ENCODE data around the gene ZNHIT2. TPM values are rescaled to one million over a fixed set of nuclear protein-coding genes. Genes with fewer than 3 reads are reported as not detected.
A peak's percentile ranks its signal among the peaks of the same experiment; 100 is the strongest.

Gene ZNHIT2
- total RNA-seq, 1 experiment from 2014 or later = 16.5 TPM

- in situ Hi-C loops (cut with HindIII; ENCODE audit: low pct_unique_long_range_greater_than_20kb, low sequenced_read_pairs) = no loop called here
- DNase-seq (ENCODE audit: low read depth) = no peak
Measured at GRCh38 chr11:65111159-65111743, 6.2 kb downstream of the ZNHIT2 start.

- in situ Hi-C loops (cut with HindIII; ENCODE audit: low pct_unique_long_range_greater_than_20kb, low sequenced_read_pairs) = no loop called here
- peak; percentile 80 for DNase-seq (ENCODE audit: low read depth)
Measured at GRCh38 chr11:65110354-65110861, 7.1 kb downstream of the ZNHIT2 start.

- in situ Hi-C loops (cut with HindIII; ENCODE audit: low pct_unique_long_range_greater_than_20kb, low sequenced_read_pairs) = no loop called here
- no peak for DNase-seq (ENCODE audit: low read depth)
Measured at GRCh38 chr11:65109231-65110198, 8.0 kb downstream of the ZNHIT2 start.

GRCh38 chr11:65108469-65109123, 8.9 kb downstream of the ZNHIT2 start:
- in situ Hi-C loops (cut with HindIII; ENCODE audit: low pct_unique_long_range_greater_than_20kb, low sequenced_read_pairs) = no loop called here
- no peak for DNase-seq (ENCODE audit: low read depth)

GRCh38 chr11:65107751-65108468, 9.6 kb downstream of the ZNHIT2 start:
- no peak for DNase-seq (ENCODE audit: low read depth)
- in situ Hi-C loops (cut with HindIII; ENCODE audit: low pct_unique_long_range_greater_than_20kb, low sequenced_read_pairs) = no loop called here

GRCh38 chr11:65107078-65107477, 10.4 kb downstream of the ZNHIT2 start:
- in situ Hi-C loops (cut with HindIII; ENCODE audit: low pct_unique_long_range_greater_than_20kb, low sequenced_read_pairs) = no loop called here

GRCh38 chr11:65104628-65105027, 12.9 kb downstream of the ZNHIT2 start:
- in situ Hi-C loops (cut with HindIII; ENCODE audit: low pct_unique_long_range_greater_than_20kb, low sequenced_read_pairs) = no loop called here
- DNase-seq (ENCODE audit: low read depth) = no peak

More at GRCh38 chr11:65107078-65107477, 10.4 kb downstream of the ZNHIT2 start:
- DNase-seq (ENCODE audit: low read depth) = no peak

GRCh38 chr11:65103476-65103875, 14.0 kb downstream of the ZNHIT2 start:
- DNase-seq (ENCODE audit: low read depth) = no peak
- in situ Hi-C loops (cut with HindIII; ENCODE audit: low pct_unique_long_range_greater_than_20kb, low sequenced_read_pairs) = no loop called here

GRCh38 chr11:65102142-65103095, 15.1 kb downstream of the ZNHIT2 start:
- DNase-seq (ENCODE audit: low read depth) = peak; percentile 78
- in situ Hi-C loops (cut with HindIII; ENCODE audit: low pct_unique_long_range_greater_than_20kb, low sequenced_read_pairs) = no loop called here

GRCh38 chr11:65100674-65101350, 16.7 kb downstream of the ZNHIT2 start:
- DNase-seq (ENCODE audit: low read depth) = no peak
- in situ Hi-C loops (cut with HindIII; ENCODE audit: low pct_unique_long_range_greater_than_20kb, low sequenced_read_pairs) = no loop called here

- DNase-seq (ENCODE audit: low read depth) = no peak
- in situ Hi-C loops (cut with HindIII; ENCODE audit: low pct_unique_long_range_greater_than_20kb, low sequenced_read_pairs) = no loop called here
Measured at GRCh38 chr11:65096926-65097325, 20.6 kb downstream of the ZNHIT2 start.

- DNase-seq (ENCODE audit: low read depth) = peak; percentile 71
- in situ Hi-C loops (cut with HindIII; ENCODE audit: low pct_unique_long_range_greater_than_20kb, low sequenced_read_pairs) = no loop called here
Measured at GRCh38 chr11:65095974-65096806, 21.3 kb downstream of the ZNHIT2 start, which contains the start of gene VPS51. VPS51 (plus strand) TSS chr11:65096214; CDS start chr11:65096251, 37 bp downstream.

- in situ Hi-C loops (cut with HindIII; ENCODE audit: low pct_unique_long_range_greater_than_20kb, low sequenced_read_pairs) = no loop called here
- no peak for DNase-seq (ENCODE audit: low read depth)
Measured at GRCh38 chr11:65095427-65095826, 22.1 kb downstream of the ZNHIT2 start.

GRCh38 chr11:65090628-65091027, 26.9 kb downstream of the ZNHIT2 start:
- no peak for DNase-seq (ENCODE audit: low read depth)
- in situ Hi-C loops (cut with HindIII; ENCODE audit: low pct_unique_long_range_greater_than_20kb, low sequenced_read_pairs) = no loop called here

- no peak for DNase-seq (ENCODE audit: low read depth)
- in situ Hi-C loops (cut with HindIII; ENCODE audit: low pct_unique_long_range_greater_than_20kb, low sequenced_read_pairs) = no loop called here
Measured at GRCh38 chr11:65089621-65090020, 27.9 kb downstream of the ZNHIT2 start.

- DNase-seq (ENCODE audit: low read depth) = no peak
- in situ Hi-C loops (cut with HindIII; ENCODE audit: low pct_unique_long_range_greater_than_20kb, low sequenced_read_pairs) = no loop called here
Measured at GRCh38 chr11:65087827-65088226, 29.7 kb downstream of the ZNHIT2 start.
